GM12873 (cell line): ENCODE data around the gene ANKDD1B.

Experiments used
- CTCF ChIP-seq: IDR thresholded peaks from 2 replicates; pipeline ENCODE4 v1.5.1; 2012; ENCODE audit warnings: low read depth, mild to moderate bottlenecking, moderate library complexity, low read length, control low read depth; ENCODE audit not compliant: insufficient read depth; ENCODE audit errors: missing control alignments

ANKDD1B gene

GRCh38 chr5:75656311-75657003, 45.2 kb downstream of the ANKDD1B start:
- no peak for TF ChIP-seq CTCF

DNA sequence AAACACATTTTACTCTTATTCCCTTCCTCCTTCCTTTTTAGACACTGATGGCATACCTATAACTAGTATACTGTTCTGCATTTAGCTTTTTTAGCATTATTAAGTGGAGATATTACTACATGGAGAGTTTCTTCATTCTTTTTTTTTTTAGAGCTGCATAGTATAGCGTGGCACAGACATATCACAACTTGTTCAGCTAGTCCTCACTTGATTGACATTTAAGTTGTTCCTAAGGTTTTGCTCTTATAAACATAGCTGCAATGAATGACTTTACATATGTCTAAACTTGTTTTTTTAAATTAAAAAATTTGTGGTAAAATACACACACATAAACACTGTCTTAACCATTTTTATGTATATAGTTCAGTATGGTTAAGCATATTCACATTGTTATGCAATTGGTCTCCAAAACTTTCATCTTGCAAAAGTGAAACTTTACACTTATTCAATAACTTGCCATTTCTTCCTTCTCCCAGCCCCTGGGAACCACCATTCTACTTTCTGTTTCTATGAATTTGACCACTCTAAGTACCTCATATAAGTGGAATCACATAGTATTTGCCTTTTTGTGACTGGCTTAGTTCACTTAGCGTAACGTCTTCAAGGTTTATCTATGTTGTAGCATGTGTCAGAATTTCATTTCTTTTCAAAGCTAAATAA, 48.7 kb downstream of the ANKDD1B start:
- no peak for TF ChIP-seq CTCF

- no peak for TF ChIP-seq CTCF
Measured at GRCh38 chr5:75660678-75661465, 49.6 kb downstream of the ANKDD1B start.

- TF ChIP-seq CTCF, result no peak
Measured at GRCh38 chr5:75662061-75662460, 50.8 kb downstream of the ANKDD1B start.

- no peak for TF ChIP-seq CTCF
Measured at GRCh38 chr5:75663579-75664284, 52.5 kb downstream of the ANKDD1B start.

DNA sequence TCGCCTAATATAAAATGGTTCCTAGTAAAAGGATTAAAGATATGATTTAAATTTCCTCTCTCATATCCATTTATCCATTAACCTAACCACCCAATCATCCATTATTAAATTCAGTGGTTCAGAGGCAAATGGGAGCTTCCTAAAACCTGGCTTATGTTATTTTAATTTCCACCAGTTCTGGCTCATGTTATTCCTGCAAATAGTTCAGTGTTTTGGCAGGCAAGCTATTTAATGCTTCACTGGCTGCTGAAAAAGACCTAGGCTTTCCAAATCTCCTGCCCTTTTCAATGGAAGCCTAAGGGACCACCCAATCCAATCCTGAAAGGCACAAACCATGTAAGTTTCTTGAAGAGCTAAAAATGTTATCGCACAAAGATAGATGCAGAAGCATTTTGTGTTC, 53.7 kb downstream of the ANKDD1B start:
- TF ChIP-seq CTCF, result no peak
